ENCODE measurements around the gene JTB. TPM values are rescaled to one million over a fixed set of nuclear protein-coding genes. Genes with fewer than 3 reads are reported as not detected.

JTB gene
- total RNA-seq, 2 experiments from 2014 or later: 133 to 140 TPM

DNA sequence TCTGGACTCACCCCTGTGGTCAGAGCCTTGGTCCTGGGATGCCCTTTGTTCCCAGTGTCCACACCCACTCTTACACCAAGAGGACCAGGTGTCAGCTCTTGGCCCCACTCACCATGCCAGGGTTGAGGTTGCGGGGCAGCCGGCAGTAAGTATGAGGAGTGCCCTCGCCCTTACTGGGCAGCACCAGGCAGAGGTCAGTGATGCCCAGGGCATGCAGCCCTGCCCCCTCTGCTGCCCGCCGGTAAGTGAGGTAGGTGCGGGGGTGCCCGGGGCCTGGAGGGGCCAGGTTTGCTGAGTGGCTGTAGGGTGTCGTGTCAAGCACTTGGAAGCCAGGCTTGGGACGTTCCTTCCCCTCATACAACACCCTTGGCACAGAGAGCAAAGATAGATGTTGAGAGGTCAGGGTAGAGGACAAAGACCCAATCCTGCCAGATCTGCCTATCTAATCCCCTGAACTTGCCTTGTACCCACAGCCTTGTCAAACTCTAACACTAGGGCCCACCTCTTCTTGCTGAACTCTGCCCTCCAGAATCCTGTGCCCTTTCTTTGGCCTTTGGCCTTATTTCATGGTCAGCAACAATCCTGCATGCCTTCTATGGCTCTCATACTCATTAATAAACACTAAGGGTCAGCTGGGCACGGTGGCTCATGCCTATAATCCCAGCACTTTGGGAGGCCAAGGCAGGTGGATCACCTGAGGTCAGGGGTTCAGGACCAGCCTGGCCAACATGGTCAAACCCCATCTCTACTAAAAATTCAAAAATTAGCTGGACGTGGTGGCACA, 34.5 kb downstream of the JTB start:
- H3K9me3 Mint-ChIP-seq (ENCODE audit: insufficient read depth): no peaks in the 10 kb centered on the region
- no peak for DNase-seq
- H3K27me3 Mint-ChIP-seq (ENCODE audit: low read depth): no peaks in the 10 kb centered on the region
- ChIA-PET CTCF (interaction anchor here (1.1 to 5.5 kb wide), 3 partner anchors 14 to 145 kb away, joined by 3 to 70 read pairs (median 48); partner anchors contain the start of genes CRTC2 and GATAD2B), POLR2A (interaction anchor here (4.5 to 5.9 kb wide), 2 partner anchors 14 to 20 kb away, joined by 63 to 71 read pairs; partner anchors contain the start of genes CRTC2 and GATAD2B)
- no peak for ATAC-seq
- peak overlapping the region; percentile 97 for H3K27ac Mint-ChIP-seq
- H3K36me3 Mint-ChIP-seq (ENCODE audit: low read depth): peaks cover 73% of the 10 kb centered on the region
- peaks cover 26% of the 10 kb centered on the region for H3K4me1 Mint-ChIP-seq (ENCODE audit: low read depth)
- H3K4me3 Mint-ChIP-seq: no peak overlapping the region

DNA sequence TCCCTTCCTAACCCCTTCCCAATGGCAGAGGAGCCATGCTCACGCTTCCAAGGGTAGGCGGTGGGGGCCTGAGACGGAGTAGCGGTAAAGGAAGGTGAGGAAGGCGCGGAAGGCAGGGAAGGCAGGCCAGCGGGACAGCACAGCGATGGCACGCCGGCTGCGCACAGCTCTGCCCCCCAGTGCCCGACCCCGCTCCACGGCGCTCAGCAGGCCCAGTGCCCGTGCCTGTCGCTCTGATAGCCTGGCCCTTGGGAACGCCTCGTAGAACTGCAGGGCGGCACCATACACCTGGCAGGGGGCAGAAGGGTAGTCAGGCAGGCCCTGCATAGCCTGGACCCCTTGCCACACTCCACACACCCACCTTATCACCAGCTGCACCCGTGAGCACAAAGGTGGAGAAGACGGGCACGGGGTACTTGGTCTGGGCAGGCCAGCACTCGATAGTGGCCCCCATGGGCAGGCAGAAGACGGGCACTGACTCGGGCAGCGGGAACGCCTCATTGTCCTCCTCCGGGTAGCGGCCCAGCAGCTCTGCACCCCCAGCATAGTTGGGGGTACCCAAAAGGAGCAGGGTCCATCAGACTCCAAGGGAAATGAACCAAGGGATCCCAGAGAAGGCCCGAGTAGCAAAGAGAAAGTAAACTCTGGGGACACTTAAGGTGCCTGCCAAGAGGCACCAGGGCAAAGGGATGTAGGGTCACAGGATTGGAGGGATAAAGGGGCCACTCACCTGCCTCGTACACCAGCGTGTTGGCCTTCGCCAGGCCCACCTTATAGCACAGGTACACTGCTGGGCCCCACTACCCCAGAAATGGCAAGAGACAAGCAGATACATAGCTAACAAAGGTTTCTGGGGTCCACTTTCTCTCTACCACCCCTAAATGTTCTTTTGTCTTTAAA, 35.4 kb downstream of the JTB start:
- POLR2A ChIA-PET: interaction anchor here (1.3 kb wide), 1 partner anchor 48 kb away, joined by 4 read pairs; no protein-coding TSS in a partner anchor

DNA sequence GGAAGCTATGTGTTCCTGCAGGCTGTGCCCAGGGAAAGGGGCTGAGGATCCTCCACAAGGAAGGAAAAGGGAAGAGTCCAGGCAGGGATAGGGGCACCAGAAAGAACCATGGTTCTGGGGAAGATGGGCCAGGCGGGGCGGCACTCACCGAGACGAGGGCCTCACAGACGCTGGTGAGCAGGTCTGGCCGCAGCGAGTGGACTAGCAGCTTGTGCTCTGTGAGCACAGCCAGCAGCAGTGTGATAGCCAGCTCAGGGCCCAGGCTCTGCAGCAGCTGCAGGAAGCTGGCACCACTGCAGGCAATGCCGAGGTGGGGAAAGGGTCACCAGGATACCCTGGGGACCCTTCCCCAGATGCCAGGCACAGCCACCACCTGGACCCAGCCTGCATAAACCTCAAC, 36.7 kb downstream of the JTB start:
- no peak for ATAC-seq
- Mint-ChIP-seq H3K36me3 (ENCODE audit: low read depth) (peaks cover 83% of the 10 kb centered on the region), H3K4me1 (ENCODE audit: low read depth) (peaks cover 18% of the 10 kb centered on the region), H3K9me3 (ENCODE audit: insufficient read depth) (no peaks in the 10 kb centered on the region), H3K27me3 (ENCODE audit: low read depth) (no peaks in the 10 kb centered on the region), H3K27ac (peak overlapping the region; percentile 39), H3K4me3 (no peak overlapping the region)
- no peak for DNase-seq
- POLR2A ChIA-PET: interaction anchor here (1.3 to 2.1 kb wide), 2 partner anchors 17 to 49 kb away, joined by 4 to 11 read pairs; partner anchors contain the start of gene GATAD2B
- CTCF ChIA-PET: interaction anchor here (1.2 to 2.0 kb wide), 3 partner anchors 17 to 144 kb away, joined by 3 to 5 read pairs (median 4); partner anchors contain the start of genes CREB3L4 and GATAD2B

More for the DNA sequence above, 35.4 kb downstream of the JTB start:
- Mint-ChIP-seq H3K9me3 (ENCODE audit: insufficient read depth) (no peaks in the 10 kb centered on the region), H3K4me3 (no peak overlapping the region), H3K4me1 (ENCODE audit: low read depth) (peaks cover 23% of the 10 kb centered on the region), H3K27me3 (ENCODE audit: low read depth) (no peaks in the 10 kb centered on the region), H3K27ac (peak overlapping the region; percentile 43), H3K36me3 (ENCODE audit: low read depth) (peaks cover 75% of the 10 kb centered on the region)
- DNase-seq (no peak), ATAC-seq (no peak)
- CTCF ChIA-PET: interaction anchor here (1.1 kb wide), 1 partner anchor 144 kb away, joined by 3 read pairs; no protein-coding TSS in a partner anchor

DNA sequence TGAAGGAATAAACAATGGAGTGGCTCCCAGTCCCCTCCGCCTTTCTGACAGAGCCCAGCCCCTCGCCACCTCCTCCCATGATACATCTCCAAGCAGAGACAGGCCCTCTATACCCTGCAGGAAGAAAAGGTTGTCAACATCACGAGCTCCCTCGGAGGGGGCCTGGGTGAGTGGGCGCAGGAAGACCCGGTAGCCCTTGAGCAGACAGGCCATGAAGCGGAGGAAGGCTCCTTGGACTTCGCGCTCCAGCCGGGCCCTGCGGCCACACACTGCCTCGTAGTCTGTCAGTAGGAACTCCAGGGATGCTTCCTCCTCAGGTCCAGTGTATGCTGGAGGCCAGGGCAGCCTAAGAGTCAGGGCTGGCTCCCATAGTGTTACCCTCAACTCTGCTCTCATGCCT, 38.0 kb downstream of the JTB start:
- H3K4me3 Mint-ChIP-seq: no peak overlapping the region
- no peak overlapping the region for H3K27ac Mint-ChIP-seq
- CTCF ChIA-PET: interaction anchor here (1.3 to 2.0 kb wide), 3 partner anchors 10 to 28 kb away, joined by 4 to 5 read pairs (median 4); partner anchors contain the start of genes CREB3L4 and GATAD2B
- peaks cover 86% of the 10 kb centered on the region for H3K36me3 Mint-ChIP-seq (ENCODE audit: low read depth)
- DNase-seq (no peak), ATAC-seq (no peak)
- POLR2A ChIA-PET: interaction anchor here (0.7 to 2.1 kb wide), 3 partner anchors 10 to 16 kb away, joined by 4 to 11 read pairs (median 7); partner anchors contain the start of gene GATAD2B
- no peaks in the 10 kb centered on the region for H3K9me3 Mint-ChIP-seq (ENCODE audit: insufficient read depth)
- peaks cover 14% of the 10 kb centered on the region for H3K4me1 Mint-ChIP-seq (ENCODE audit: low read depth)
- H3K27me3 Mint-ChIP-seq (ENCODE audit: low read depth): no peaks in the 10 kb centered on the region

DNA sequence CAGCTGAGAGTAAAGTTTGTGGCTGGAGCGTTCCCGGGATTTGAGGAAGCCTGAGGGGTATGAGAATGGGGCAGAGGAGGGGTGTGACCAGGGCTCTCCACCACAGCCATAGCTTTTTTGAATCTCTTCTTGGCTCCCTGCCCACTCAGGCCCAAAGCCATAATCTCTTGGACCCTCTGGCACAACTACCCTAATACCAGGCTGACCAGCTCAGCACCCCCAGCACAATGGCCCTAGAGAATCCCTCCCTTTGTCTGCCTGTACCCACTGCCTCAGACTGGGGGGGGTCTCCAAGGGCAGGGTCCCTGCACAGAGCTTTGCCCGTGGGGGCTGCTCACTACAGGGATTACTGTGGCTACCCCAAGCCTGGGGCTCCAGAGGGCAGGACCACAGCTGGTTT, 38.5 kb downstream of the JTB start:
- ChIA-PET CTCF (interaction anchor here (1.3 to 2.0 kb wide), 2 partner anchors 10 to 28 kb away, joined by 4 read pairs; partner anchors contain the start of gene CREB3L4), POLR2A (interaction anchor here (1.4 to 2.1 kb wide), 2 partner anchors 9 to 15 kb away, joined by 7 to 11 read pairs; partner anchors contain the start of gene GATAD2B)
- H3K4me3 Mint-ChIP-seq: no peak overlapping the region
- H3K36me3 Mint-ChIP-seq (ENCODE audit: low read depth): peaks cover 87% of the 10 kb centered on the region
- H3K27ac Mint-ChIP-seq: no peak overlapping the region
- no peak for DNase-seq
- H3K9me3 Mint-ChIP-seq (ENCODE audit: insufficient read depth): no peaks in the 10 kb centered on the region
- no peaks in the 10 kb centered on the region for H3K27me3 Mint-ChIP-seq (ENCODE audit: low read depth)
- H3K4me1 Mint-ChIP-seq (ENCODE audit: low read depth): peaks cover 9% of the 10 kb centered on the region
- ATAC-seq: no peak

DNA sequence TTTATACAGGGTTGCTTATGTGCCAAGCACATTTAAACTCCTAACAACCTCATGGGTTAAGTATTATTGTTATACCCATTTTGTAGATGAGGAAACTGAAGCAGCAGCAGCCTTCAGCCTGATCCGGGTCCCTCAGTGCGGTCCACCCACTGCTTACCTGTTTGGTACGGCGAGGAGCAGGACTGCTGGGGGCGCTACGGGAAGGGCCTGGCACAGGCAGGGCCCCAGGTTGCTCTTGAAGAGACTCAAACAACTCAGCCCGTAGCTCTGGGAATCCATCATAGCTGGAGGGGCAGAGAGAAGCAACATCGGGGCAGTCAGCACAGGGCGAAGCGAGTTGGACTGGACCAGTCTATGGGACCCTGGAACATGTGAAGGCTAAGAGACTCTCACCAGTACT, 40.1 kb downstream of the JTB start:
- Mint-ChIP-seq H3K36me3 (ENCODE audit: low read depth) (peaks cover 86% of the 10 kb centered on the region), H3K27ac (no peak overlapping the region), H3K27me3 (ENCODE audit: low read depth) (no peaks in the 10 kb centered on the region), H3K9me3 (ENCODE audit: insufficient read depth) (no peaks in the 10 kb centered on the region), H3K4me3 (no peak overlapping the region), H3K4me1 (ENCODE audit: low read depth) (no peaks in the 10 kb centered on the region)
- ATAC-seq (no peak), DNase-seq (no peak)
- CTCF ChIA-PET: no interaction called here
- POLR2A ChIA-PET: interaction anchor here (1.2 kb wide), 1 partner anchor 8 kb away, joined by 3 read pairs; no protein-coding TSS in a partner anchor

DNA sequence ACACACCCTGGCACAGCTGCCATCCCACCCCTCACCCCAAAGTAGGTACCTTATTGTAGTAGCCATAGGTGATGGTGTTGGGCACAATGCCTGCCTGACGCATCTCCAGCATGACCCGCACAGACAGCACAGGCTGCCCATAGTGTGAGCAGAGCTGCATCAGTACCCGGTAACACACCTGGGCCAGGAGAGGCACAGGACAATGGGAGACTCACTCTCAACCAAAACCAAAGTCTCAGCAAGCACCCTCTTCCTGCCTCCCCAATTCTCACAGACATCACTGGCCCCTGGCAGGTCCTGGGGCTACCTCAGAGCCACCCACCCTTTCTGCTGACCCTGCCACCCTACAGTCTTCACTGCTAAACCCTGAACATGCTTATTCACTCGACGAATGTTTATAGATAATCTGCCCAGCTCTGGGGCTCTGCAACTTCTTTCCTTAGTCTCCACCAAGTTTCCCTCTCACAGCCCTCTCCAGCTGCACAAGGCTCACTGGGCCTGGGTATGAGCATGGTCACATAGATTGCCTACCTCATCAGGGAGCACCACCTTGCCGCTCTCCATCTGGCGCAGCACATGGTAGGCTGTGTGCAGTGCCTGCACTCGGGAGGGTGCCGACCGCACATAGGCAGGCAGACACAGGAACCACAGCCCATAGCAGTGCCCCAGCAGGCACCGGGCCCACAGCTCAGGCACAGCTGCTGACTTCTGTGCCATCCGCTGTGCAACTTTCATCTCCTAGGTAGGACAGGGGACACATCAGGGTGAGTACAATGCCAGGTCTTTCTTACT, 41.3 kb downstream of the JTB start:
- POLR2A ChIA-PET: interaction anchor here (1.2 kb wide), 1 partner anchor 9 kb away, joined by 3 read pairs; no protein-coding TSS in a partner anchor
- DNase-seq (no peak), ATAC-seq (no peak)
- Mint-ChIP-seq H3K9me3 (ENCODE audit: insufficient read depth) (no peaks in the 10 kb centered on the region), H3K36me3 (ENCODE audit: low read depth) (peaks cover 82% of the 10 kb centered on the region), H3K4me3 (no peak overlapping the region), H3K4me1 (ENCODE audit: low read depth) (no peaks in the 10 kb centered on the region), H3K27ac (no peak overlapping the region), H3K27me3 (ENCODE audit: low read depth) (no peaks in the 10 kb centered on the region)
- CTCF ChIA-PET: no interaction called here

DNA sequence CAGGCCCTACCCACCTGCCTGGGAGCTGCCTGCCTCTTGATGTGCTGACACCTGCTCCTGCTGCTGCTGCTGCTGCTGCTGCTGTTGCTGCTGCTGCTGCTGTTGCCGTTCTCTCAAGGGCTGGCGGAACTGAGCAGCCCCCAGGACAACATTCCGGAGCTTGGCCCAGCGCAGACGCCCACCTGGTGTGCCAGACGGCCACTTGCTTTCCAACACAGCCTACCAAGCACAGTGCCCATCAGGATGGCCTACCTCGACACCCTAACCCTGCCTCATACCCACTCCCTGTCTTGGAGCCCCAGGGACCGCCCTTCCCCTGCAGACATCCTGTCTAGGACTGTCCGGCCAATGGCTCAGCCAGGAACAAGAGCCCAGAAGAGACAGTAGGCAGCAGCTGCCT, 42.7 kb downstream of the JTB start:
- no peak overlapping the region for H3K4me3 Mint-ChIP-seq
- H3K27me3 Mint-ChIP-seq (ENCODE audit: low read depth): no peaks in the 10 kb centered on the region
- H3K36me3 Mint-ChIP-seq (ENCODE audit: low read depth): peaks cover 80% of the 10 kb centered on the region
- no peak overlapping the region for H3K27ac Mint-ChIP-seq
- no peak for DNase-seq
- POLR2A ChIA-PET: interaction anchor here (0.6 to 1.5 kb wide), 2 partner anchors 12 kb away, joined by 3 to 5 read pairs; partner anchors contain the start of genes DENND4B and GATAD2B
- CTCF ChIA-PET: no interaction called here
- H3K9me3 Mint-ChIP-seq (ENCODE audit: insufficient read depth): no peaks in the 10 kb centered on the region
- no peaks in the 10 kb centered on the region for H3K4me1 Mint-ChIP-seq (ENCODE audit: low read depth)
- no peak for ATAC-seq

DNA sequence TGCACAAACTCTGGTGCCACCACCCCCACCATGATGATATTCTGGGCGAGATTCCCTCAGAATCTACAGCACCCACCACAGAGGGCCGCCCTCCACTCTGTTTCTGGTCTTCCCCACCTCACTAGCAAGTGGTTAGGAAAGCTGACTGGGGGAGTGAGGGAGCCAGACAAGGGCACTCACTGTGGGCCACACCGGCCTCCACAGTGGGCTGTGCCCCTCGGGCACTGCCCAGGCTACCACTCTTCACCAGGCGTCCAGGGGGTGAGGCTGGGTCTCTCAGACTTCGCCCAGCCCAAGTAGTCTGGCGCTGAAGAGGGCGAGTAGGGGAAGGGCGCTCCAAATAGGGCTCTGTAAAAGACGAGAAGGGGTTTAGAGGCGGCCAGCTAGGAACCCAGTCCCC, 43.5 kb downstream of the JTB start:
- H3K9me3 Mint-ChIP-seq (ENCODE audit: insufficient read depth): no peaks in the 10 kb centered on the region
- no peak overlapping the region for H3K4me3 Mint-ChIP-seq
- no peaks in the 10 kb centered on the region for H3K27me3 Mint-ChIP-seq (ENCODE audit: low read depth)
- H3K4me1 Mint-ChIP-seq (ENCODE audit: low read depth): peaks cover 4% of the 10 kb centered on the region
- ChIA-PET POLR2A (interaction anchor here (0.6 to 1.5 kb wide), 3 partner anchors 11 to 101 kb away, joined by 3 to 5 read pairs (median 3); partner anchors contain the start of genes DENND4B and GATAD2B), CTCF (no interaction called here)
- no peak overlapping the region for H3K27ac Mint-ChIP-seq
- ATAC-seq (no peak), DNase-seq (no peak)
- peaks cover 77% of the 10 kb centered on the region for H3K36me3 Mint-ChIP-seq (ENCODE audit: low read depth)

DNA sequence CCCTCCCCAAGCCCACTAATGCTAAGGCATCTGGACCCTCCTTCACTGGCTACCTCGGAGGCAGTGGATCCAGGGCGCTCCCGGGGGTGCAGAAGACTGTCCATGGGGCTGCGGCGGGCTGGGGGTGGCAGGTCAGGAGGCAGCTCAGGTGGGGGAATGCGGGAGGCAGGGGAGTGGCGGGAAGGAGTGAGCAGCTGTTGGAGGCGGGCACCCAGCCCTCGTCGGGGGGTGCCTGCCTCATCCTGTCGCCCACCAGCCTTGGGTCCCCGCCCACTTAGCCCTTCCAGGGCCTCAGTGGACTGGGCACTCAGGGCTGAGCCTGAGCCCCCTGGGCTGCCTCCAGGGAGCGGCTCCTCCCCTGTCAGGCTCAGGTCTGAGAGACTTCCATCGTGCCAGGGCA, 44.0 kb downstream of the JTB start:
- peaks cover 75% of the 10 kb centered on the region for H3K36me3 Mint-ChIP-seq (ENCODE audit: low read depth)
- no peak overlapping the region for H3K27ac Mint-ChIP-seq
- ChIA-PET POLR2A (interaction anchor here (0.6 to 1.5 kb wide), 2 partner anchors 10 to 382 kb away, joined by 3 to 5 read pairs; partner anchors contain the start of gene GATAD2B), CTCF (no interaction called here)
- no peaks in the 10 kb centered on the region for H3K9me3 Mint-ChIP-seq (ENCODE audit: insufficient read depth)
- DNase-seq: no peak
- peaks cover 9% of the 10 kb centered on the region for H3K4me1 Mint-ChIP-seq (ENCODE audit: low read depth)
- no peak for ATAC-seq
- H3K4me3 Mint-ChIP-seq: no peak overlapping the region
- no peaks in the 10 kb centered on the region for H3K27me3 Mint-ChIP-seq (ENCODE audit: low read depth)
